Esophagus squamous epithelium (tissue), 4 donors: ENCODE measurements around the gene SAP25.
A peak's percentile ranks its signal among the peaks of the same experiment; 100 is the strongest.

Experiments
- POLR2A ChIP-seq, 4 donors: fragments of 450-650 bp; IDR thresholded peaks; one replicate each; pipeline ENCODE4 v1.6.1; 2017; ENCODE audit warnings: antibody characterized with exemption in 4 of 4, mild to moderate bottlenecking in 4 of 4, moderate library complexity in 3 of 4
- TF ChIP-seq, protein P1 (sequence below), 6 experiments: fragments of 450-650 bp in 4 of 6; fragments of 200-600 bp in 2 of 6; sonication (generic) in 2 of 6; IDR thresholded peaks; one replicate each; pipeline ENCODE4 v1.5.1; 2016 to 2019; ENCODE audit warnings: antibody characterized with exemption in 6 of 6, mild to moderate bottlenecking in 4 of 6, moderate library complexity in 4 of 6

DNA sequence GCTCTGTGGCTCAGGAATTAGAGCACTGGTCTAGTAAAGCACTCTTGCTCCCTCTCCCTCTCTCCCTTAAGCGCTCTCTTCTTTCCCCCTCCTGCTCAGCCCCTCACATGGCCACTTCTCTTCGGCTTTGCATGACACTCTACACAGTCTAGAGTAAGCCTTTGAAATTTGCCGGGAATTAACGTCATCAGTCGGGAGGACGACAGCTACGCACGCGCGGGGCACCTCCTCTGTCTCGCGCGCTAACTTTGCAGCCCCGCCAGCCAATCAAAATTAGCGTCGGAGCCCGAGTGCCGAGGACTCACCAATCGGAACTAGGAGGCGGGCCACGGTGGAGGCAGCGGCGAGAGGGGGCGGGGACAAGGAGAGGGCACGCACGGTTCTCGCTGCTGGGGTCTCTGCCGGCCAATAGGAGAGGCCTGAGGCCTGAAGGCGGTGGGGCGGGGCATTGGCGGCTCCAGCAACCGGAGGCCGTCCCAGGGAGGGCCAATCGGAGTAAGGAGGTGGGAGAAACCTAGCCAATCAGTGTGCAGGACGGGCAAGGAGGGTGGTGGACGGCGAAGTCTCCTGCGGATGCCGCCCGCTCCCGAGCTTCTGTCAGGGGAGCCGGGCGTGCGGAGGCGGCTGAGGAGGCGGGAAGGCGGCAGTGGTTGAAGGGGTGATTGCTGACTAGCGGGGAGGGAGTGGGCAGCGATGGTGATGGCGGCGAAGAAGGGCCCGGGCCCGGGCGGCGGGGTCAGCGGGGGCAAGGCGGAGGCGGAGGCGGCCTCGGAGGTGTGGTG lies 34.9 kb downstream of the SAP25 start, which contains the start of gene AGFG2:
- TF ChIP-seq, protein P1, sequence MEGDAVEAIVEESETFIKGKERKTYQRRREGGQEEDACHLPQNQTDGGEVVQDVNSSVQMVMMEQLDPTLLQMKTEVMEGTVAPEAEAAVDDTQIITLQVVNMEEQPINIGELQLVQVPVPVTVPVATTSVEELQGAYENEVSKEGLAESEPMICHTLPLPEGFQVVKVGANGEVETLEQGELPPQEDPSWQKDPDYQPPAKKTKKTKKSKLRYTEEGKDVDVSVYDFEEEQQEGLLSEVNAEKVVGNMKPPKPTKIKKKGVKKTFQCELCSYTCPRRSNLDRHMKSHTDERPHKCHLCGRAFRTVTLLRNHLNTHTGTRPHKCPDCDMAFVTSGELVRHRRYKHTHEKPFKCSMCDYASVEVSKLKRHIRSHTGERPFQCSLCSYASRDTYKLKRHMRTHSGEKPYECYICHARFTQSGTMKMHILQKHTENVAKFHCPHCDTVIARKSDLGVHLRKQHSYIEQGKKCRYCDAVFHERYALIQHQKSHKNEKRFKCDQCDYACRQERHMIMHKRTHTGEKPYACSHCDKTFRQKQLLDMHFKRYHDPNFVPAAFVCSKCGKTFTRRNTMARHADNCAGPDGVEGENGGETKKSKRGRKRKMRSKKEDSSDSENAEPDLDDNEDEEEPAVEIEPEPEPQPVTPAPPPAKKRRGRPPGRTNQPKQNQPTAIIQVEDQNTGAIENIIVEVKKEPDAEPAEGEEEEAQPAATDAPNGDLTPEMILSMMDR (IDR thresholded peaks at IDR 0.05) = no peak
- peak in 3 of 4 donors; percentile 58 to 93 (median 90) for TF ChIP-seq POLR2A (IDR thresholded peaks at IDR 0.05)
